ENCODE measurements around the gene CD24.

Gene CD24

GRCh38 chr6:106961801-106962200, 12.7 kb downstream of the CD24 start:
- Histone ChIP-seq H3K4me3 (ENCODE audit: low read length) (no peak overlapping the region), H3K27ac (ENCODE audit: low read depth, low read length) (no peak overlapping the region), H2BK5ac (ENCODE audit: low read length) (no peak overlapping the region), H3K4me1 (ENCODE audit: control insufficient read depth, low read depth, low read length) (no peaks in the 10 kb centered on the region), H3K79me2 (ENCODE audit: control insufficient read depth, insufficient read depth, low read length) (no peaks in the 10 kb centered on the region), H3K4me2 (ENCODE audit: low read length) (no peak overlapping the region), H3K18ac (ENCODE audit: low read length) (no peak overlapping the region), H3K23ac (ENCODE audit: low read length) (no peak overlapping the region), H3K56ac (ENCODE audit: low read length) (no peak overlapping the region), H3K4ac (ENCODE audit: low read depth, low read length) (no peak overlapping the region), H3K79me1 (ENCODE audit: low read length) (no peaks in the 10 kb centered on the region), H3K27me3 (ENCODE audit: insufficient read depth, low read length, poor library complexity) (no peaks in the 10 kb centered on the region), H2AK5ac (ENCODE audit: low read length) (no peak overlapping the region), H3K9ac (ENCODE audit: low read length) (no peak overlapping the region), H4K5ac (ENCODE audit: low read length) (no peak overlapping the region), H4K8ac (ENCODE audit: low read depth, low read length) (no peak overlapping the region), H2BK120ac (ENCODE audit: low read depth, low read length) (no peak overlapping the region), H2BK15ac (replicated peaks; ENCODE audit: low read depth) (no peak overlapping the region), H3K36me3 (ENCODE audit: control insufficient read depth, insufficient read depth, low read length) (no peaks in the 10 kb centered on the region)
- no CpG with 5 or more reads among the region's 2 CpGs for WGBS (ENCODE audit: extremely low coverage, insufficient coverage, low lambda C conversion rate)
- DNase-seq: no peak

DNA sequence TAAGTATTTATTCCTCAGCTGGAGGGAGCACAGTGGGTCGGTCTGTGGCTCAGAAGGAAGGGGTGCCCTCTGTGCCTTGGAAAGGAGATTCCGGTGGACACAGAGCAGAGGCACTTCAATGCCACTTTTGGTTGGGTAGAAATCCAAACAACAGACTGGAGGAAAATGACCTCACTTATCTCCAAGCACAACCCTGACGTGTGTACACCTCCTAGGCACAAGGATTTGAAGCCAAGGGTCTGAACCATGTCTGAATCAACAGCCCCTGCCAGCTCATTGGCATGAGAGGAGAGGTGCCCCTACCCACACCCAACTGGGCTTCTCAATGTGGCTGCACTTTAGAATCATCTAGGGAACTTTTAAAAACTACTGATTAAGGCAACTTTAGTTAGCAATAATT, 13.4 kb downstream of the CD24 start:
- H3K56ac ChIP-seq (ENCODE audit: low read length): no peak overlapping the region
- no peaks in the 10 kb centered on the region for H3K36me3 ChIP-seq (ENCODE audit: control insufficient read depth, insufficient read depth, low read length)
- no peak overlapping the region for H3K4ac ChIP-seq (ENCODE audit: low read depth, low read length)
- H3K23ac ChIP-seq (ENCODE audit: low read length): no peak overlapping the region
- no peaks in the 10 kb centered on the region for H3K27me3 ChIP-seq (ENCODE audit: insufficient read depth, low read length, poor library complexity)
- no peak overlapping the region for H4K8ac ChIP-seq (ENCODE audit: low read depth, low read length)
- H3K79me1 ChIP-seq (ENCODE audit: low read length): no peaks in the 10 kb centered on the region
- H2BK5ac ChIP-seq (ENCODE audit: low read length): no peak overlapping the region
- H4K5ac ChIP-seq (ENCODE audit: low read length): no peak overlapping the region
- no peaks in the 10 kb centered on the region for H3K4me1 ChIP-seq (ENCODE audit: control insufficient read depth, low read depth, low read length)
- H2BK120ac ChIP-seq (ENCODE audit: low read depth, low read length): no peak overlapping the region
- DNase-seq: no peak
- no peak overlapping the region for H3K9ac ChIP-seq (ENCODE audit: low read length)
- no peak overlapping the region for H2AK5ac ChIP-seq (ENCODE audit: low read length)
- WGBS (ENCODE audit: extremely low coverage, insufficient coverage, low lambda C conversion rate): no CpG with 5 or more reads among the region's 3 CpGs
- no peak overlapping the region for H3K18ac ChIP-seq (ENCODE audit: low read length)
- H3K27ac ChIP-seq (ENCODE audit: low read depth, low read length): no peak overlapping the region
- no peak overlapping the region for H3K4me2 ChIP-seq (ENCODE audit: low read length)
- H3K79me2 ChIP-seq (ENCODE audit: control insufficient read depth, insufficient read depth, low read length): no peaks in the 10 kb centered on the region
- H3K4me3 ChIP-seq (ENCODE audit: low read length): no peak overlapping the region
- H2BK15ac ChIP-seq (replicated peaks; ENCODE audit: low read depth): no peak overlapping the region

- H3K9ac ChIP-seq (ENCODE audit: low read length): no peak overlapping the region
- H3K79me1 ChIP-seq (ENCODE audit: low read length): no peaks in the 10 kb centered on the region
- no peak overlapping the region for H3K4me3 ChIP-seq (ENCODE audit: low read length)
- H2BK120ac ChIP-seq (ENCODE audit: low read depth, low read length): no peak overlapping the region
- WGBS (ENCODE audit: extremely low coverage, insufficient coverage, low lambda C conversion rate): no CpG with 5 or more reads among the region's 1 CpG
- no peak overlapping the region for H3K56ac ChIP-seq (ENCODE audit: low read length)
- H3K18ac ChIP-seq (ENCODE audit: low read length): no peak overlapping the region
- no peak overlapping the region for H4K8ac ChIP-seq (ENCODE audit: low read depth, low read length)
- no peak overlapping the region for H3K23ac ChIP-seq (ENCODE audit: low read length)
- H3K27me3 ChIP-seq (ENCODE audit: insufficient read depth, low read length, poor library complexity): no peaks in the 10 kb centered on the region
- H3K27ac ChIP-seq (ENCODE audit: low read depth, low read length): no peak overlapping the region
- DNase-seq: no peak
- no peak overlapping the region for H3K4me2 ChIP-seq (ENCODE audit: low read length)
- no peak overlapping the region for H2BK5ac ChIP-seq (ENCODE audit: low read length)
- no peak overlapping the region for H3K4ac ChIP-seq (ENCODE audit: low read depth, low read length)
- no peaks in the 10 kb centered on the region for H3K36me3 ChIP-seq (ENCODE audit: control insufficient read depth, insufficient read depth, low read length)
- H2BK15ac ChIP-seq (replicated peaks; ENCODE audit: low read depth): no peak overlapping the region
- no peak overlapping the region for H2AK5ac ChIP-seq (ENCODE audit: low read length)
- H4K5ac ChIP-seq (ENCODE audit: low read length): no peak overlapping the region
- H3K4me1 ChIP-seq (ENCODE audit: control insufficient read depth, low read depth, low read length): no peaks in the 10 kb centered on the region
- H3K79me2 ChIP-seq (ENCODE audit: control insufficient read depth, insufficient read depth, low read length): no peaks in the 10 kb centered on the region
These were observed 14.5 kb downstream of the CD24 start for GRCh38 chr6:106959985-106960384.

DNA sequence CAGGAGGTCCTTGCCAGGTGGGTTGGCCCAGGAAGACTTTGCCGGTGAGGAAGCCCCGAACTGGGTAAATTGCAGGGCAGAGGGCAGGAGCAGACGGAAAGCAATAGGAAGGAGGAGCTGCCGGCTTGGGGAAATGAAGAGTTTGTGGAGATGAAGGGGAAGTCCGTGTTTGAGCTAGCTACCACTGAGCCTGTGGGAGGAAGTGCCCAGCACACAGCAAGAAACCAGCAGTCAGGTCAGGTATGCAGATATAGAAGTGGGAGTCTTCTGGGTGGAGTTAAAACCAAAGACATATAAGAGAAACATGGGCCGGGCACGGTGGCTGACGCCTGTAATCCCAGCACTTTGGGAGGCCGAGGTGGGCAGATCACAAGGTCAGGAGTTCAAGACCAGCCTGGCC, 34.7 kb downstream of the CD24 start:
- no peak for DNase-seq
- Histone ChIP-seq H3K79me2 (ENCODE audit: control insufficient read depth, insufficient read depth, low read length) (no peaks in the 10 kb centered on the region), H2BK15ac (replicated peaks; ENCODE audit: low read depth) (no peak overlapping the region), H2AK5ac (ENCODE audit: low read length) (no peak overlapping the region), H3K4me2 (ENCODE audit: low read length) (no peak overlapping the region), H3K27ac (ENCODE audit: low read depth, low read length) (no peak overlapping the region), H2BK120ac (ENCODE audit: low read depth, low read length) (no peak overlapping the region), H3K18ac (ENCODE audit: low read length) (no peak overlapping the region), H3K27me3 (ENCODE audit: insufficient read depth, low read length, poor library complexity) (no peaks in the 10 kb centered on the region), H3K9ac (ENCODE audit: low read length) (no peak overlapping the region), H4K5ac (ENCODE audit: low read length) (no peak overlapping the region), H4K8ac (ENCODE audit: low read depth, low read length) (no peak overlapping the region), H3K4me1 (ENCODE audit: control insufficient read depth, low read depth, low read length) (no peaks in the 10 kb centered on the region), H2BK5ac (ENCODE audit: low read length) (no peak overlapping the region), H3K4ac (ENCODE audit: low read depth, low read length) (no peak overlapping the region), H3K56ac (ENCODE audit: low read length) (no peak overlapping the region), H3K4me3 (ENCODE audit: low read length) (no peak overlapping the region), H3K36me3 (ENCODE audit: control insufficient read depth, insufficient read depth, low read length) (no peaks in the 10 kb centered on the region), H3K79me1 (ENCODE audit: low read length) (no peaks in the 10 kb centered on the region), H3K23ac (ENCODE audit: low read length) (no peak overlapping the region)
- WGBS (ENCODE audit: extremely low coverage, insufficient coverage, low lambda C conversion rate): no CpG with 5 or more reads among the region's 9 CpGs

- WGBS (ENCODE audit: extremely low coverage, insufficient coverage, low lambda C conversion rate): no CpG with 5 or more reads among the region's 3 CpGs
- Histone ChIP-seq H2BK15ac (replicated peaks; ENCODE audit: low read depth) (no peak overlapping the region), H3K4me1 (ENCODE audit: control insufficient read depth, low read depth, low read length) (no peaks in the 10 kb centered on the region), H3K36me3 (ENCODE audit: control insufficient read depth, insufficient read depth, low read length) (no peaks in the 10 kb centered on the region), H2BK120ac (ENCODE audit: low read depth, low read length) (no peak overlapping the region), H3K27ac (ENCODE audit: low read depth, low read length) (no peak overlapping the region), H3K18ac (ENCODE audit: low read length) (no peak overlapping the region), H4K5ac (ENCODE audit: low read length) (no peak overlapping the region), H3K79me2 (ENCODE audit: control insufficient read depth, insufficient read depth, low read length) (no peaks in the 10 kb centered on the region), H4K8ac (ENCODE audit: low read depth, low read length) (no peak overlapping the region), H3K27me3 (ENCODE audit: insufficient read depth, low read length, poor library complexity) (no peaks in the 10 kb centered on the region), H3K23ac (ENCODE audit: low read length) (no peak overlapping the region), H3K4me2 (ENCODE audit: low read length) (no peak overlapping the region), H3K4ac (ENCODE audit: low read depth, low read length) (no peak overlapping the region), H3K4me3 (ENCODE audit: low read length) (no peak overlapping the region), H3K9ac (ENCODE audit: low read length) (no peak overlapping the region), H3K56ac (ENCODE audit: low read length) (no peak overlapping the region), H2BK5ac (ENCODE audit: low read length) (no peak overlapping the region), H2AK5ac (ENCODE audit: low read length) (no peak overlapping the region), H3K79me1 (ENCODE audit: low read length) (no peaks in the 10 kb centered on the region)
- no peak for DNase-seq
These were observed 35.3 kb downstream of the CD24 start for GRCh38 chr6:106939208-106939607.

DNA sequence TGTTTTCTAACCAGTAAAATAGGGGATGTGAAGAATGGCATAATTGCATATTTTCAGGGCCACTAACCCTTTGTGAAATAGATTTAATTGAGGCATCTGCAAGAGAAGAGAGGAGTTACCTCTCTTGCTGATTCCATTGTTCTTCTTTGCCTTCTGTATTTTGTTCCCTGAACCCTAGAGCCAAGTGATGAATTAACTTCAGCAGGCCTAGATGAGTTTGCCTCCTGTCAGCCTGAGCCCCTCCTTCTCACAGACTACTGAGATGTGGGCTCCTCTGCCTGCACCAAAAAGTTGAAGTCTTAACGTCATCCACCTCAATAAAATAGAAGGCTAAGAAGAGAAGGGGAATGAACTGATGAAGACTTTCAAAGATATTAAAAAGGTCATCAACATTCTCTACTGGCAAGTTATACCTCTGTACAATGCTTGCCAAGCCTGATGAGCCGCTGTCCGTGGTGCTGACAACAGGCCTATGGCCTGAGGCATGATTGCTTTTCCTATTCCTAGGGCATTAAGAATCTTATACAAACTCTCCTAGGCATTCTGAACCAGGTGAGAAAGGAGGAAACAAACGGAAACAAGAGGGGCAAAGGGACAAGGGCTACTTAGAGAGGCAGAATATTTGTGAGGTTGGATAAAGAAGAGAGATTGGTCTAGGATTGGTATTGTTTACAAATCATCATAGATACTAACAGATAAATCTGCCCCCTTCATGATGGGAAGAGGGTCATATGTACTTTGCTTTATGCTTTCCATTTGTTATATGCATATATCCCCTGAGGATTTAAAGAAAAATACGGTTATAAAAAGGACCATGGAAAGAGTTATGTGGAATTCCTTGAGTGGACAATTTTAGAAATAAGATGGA, 46.8 kb downstream of the CD24 start:
- Histone ChIP-seq H3K18ac (ENCODE audit: low read length) (no peak overlapping the region), H4K5ac (ENCODE audit: low read length) (no peak overlapping the region), H3K36me3 (ENCODE audit: control insufficient read depth, insufficient read depth, low read length) (no peaks in the 10 kb centered on the region), H2BK120ac (ENCODE audit: low read depth, low read length) (no peak overlapping the region), H3K4me2 (ENCODE audit: low read length) (no peak overlapping the region), H4K8ac (ENCODE audit: low read depth, low read length) (no peak overlapping the region), H3K27me3 (ENCODE audit: insufficient read depth, low read length, poor library complexity) (no peaks in the 10 kb centered on the region), H3K4me1 (ENCODE audit: control insufficient read depth, low read depth, low read length) (no peaks in the 10 kb centered on the region), H3K4me3 (ENCODE audit: low read length) (no peak overlapping the region), H3K23ac (ENCODE audit: low read length) (no peak overlapping the region), H3K27ac (ENCODE audit: low read depth, low read length) (no peak overlapping the region), H3K79me1 (ENCODE audit: low read length) (no peaks in the 10 kb centered on the region), H3K79me2 (ENCODE audit: control insufficient read depth, insufficient read depth, low read length) (no peaks in the 10 kb centered on the region), H2BK15ac (replicated peaks; ENCODE audit: low read depth) (no peak overlapping the region), H3K56ac (ENCODE audit: low read length) (no peak overlapping the region), H2AK5ac (ENCODE audit: low read length) (no peak overlapping the region), H3K4ac (ENCODE audit: low read depth, low read length) (no peak overlapping the region), H2BK5ac (ENCODE audit: low read length) (no peak overlapping the region), H3K9ac (ENCODE audit: low read length) (no peak overlapping the region)
- peak; percentile 60 for DNase-seq
- no CpG with 5 or more reads among the region's 5 CpGs for WGBS (ENCODE audit: extremely low coverage, insufficient coverage, low lambda C conversion rate)
